ENCODE results near the gene CASD1. TPM values are rescaled to one million over a fixed set of nuclear protein-coding genes. Genes with fewer than 3 reads are reported as not detected.

CASD1 gene
- total RNA-seq, 4 donors from 2014 or later: 21.7 to 73.7 (median 63.3) TPM

DNA sequence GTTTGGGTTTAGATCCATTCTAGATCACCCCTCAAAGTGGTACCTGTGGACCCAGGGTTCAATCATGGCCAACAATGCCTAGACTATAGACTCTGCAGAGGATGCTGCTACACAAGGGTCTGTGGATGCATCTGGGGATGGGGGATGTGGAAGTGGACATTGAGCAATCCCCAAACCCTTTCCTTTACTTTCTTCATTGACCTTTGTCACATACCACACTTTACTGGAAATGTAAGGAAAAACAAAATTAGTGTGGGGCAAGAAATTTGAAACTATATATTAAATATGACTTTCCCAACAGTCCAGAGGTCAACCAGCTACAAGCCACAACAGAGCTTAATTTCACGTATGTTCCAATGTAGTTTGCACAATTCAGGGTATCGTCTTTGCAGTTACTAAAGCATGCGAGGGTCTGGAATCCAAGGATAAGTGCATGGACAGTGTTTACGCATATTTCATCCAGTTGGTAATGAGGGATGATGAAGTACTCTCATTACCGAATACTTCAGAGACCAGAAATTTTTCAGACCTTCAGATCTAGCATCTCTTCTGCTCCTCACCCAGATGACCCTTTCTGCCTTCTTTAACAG is 33.3 kb upstream of the CASD1 start:
- no peak for DNase-seq
- peaks cover 1 to 9% of the 10 kb centered on the region in 2 donors for H3K9me3 ChIP-seq
- H3K27ac ChIP-seq: no peak overlapping the region
- WGBS, 2 donors (ENCODE audit: low coverage in 1 of 2): 89 to 92% methylated on average over 5 of the region's 5 CpGs
- H3K36me3 ChIP-seq: no peaks in the 10 kb centered on the region
- no peaks in the 10 kb centered on the region for H3K27me3 ChIP-seq
- no peak overlapping the region for H3K4me3 ChIP-seq
- intact Hi-C loops (cut with DNase I; ENCODE audit: low total_unique reads) (no loop called here), in situ Hi-C loops (cut with MboI; ENCODE audit: low pct_ligation_motif_present in 1 of 4, low pct_unique_long_range_greater_than_20kb in 1 of 4, low sequenced_read_pairs in 3 of 4) (no loop called here)
- TF ChIP-seq POLR2AphosphoS5 (IDR thresholded peaks at IDR 0.05) (no peak), EP300 (IDR thresholded peaks at IDR 0.05; ENCODE audit: low read depth) (no peak), POLR2A (IDR thresholded peaks at IDR 0.05) (no peak)
- TF ChIP-seq, protein P1, sequence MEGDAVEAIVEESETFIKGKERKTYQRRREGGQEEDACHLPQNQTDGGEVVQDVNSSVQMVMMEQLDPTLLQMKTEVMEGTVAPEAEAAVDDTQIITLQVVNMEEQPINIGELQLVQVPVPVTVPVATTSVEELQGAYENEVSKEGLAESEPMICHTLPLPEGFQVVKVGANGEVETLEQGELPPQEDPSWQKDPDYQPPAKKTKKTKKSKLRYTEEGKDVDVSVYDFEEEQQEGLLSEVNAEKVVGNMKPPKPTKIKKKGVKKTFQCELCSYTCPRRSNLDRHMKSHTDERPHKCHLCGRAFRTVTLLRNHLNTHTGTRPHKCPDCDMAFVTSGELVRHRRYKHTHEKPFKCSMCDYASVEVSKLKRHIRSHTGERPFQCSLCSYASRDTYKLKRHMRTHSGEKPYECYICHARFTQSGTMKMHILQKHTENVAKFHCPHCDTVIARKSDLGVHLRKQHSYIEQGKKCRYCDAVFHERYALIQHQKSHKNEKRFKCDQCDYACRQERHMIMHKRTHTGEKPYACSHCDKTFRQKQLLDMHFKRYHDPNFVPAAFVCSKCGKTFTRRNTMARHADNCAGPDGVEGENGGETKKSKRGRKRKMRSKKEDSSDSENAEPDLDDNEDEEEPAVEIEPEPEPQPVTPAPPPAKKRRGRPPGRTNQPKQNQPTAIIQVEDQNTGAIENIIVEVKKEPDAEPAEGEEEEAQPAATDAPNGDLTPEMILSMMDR (IDR thresholded peaks at IDR 0.05): no peak
- no peaks in the 10 kb centered on the region for H3K4me1 ChIP-seq

DNA sequence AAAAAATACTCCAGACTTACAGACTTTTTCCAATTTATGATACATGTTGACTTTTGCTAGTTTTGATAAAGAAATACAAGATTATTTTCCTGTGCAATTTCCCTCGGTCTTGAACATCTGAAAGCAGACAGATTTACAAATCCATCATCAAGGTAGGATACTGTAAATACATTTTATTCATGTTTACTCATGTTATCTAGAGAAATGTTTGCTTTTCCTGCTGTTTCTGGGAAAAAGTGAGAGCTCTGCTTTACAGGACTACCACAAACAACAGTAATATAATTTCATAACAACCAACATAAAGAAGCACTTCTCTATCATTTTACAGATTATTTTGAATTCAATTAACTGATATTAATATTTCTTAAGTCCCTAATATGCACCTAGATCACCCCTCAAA is 31.7 kb upstream of the CASD1 start:
- intact Hi-C loops (cut with DNase I; ENCODE audit: low total_unique reads): no loop called here
- no peak for DNase-seq
- Histone ChIP-seq H3K4me1 (no peaks in the 10 kb centered on the region), H3K9me3 (no peaks in the 10 kb centered on the region), H3K27ac (no peak overlapping the region), H3K36me3 (no peaks in the 10 kb centered on the region), H3K4me3 (no peak overlapping the region), H3K27me3 (no peaks in the 10 kb centered on the region)
- TF ChIP-seq EP300 (IDR thresholded peaks at IDR 0.05; ENCODE audit: low read depth): no peak
- TF ChIP-seq, protein P1 (IDR thresholded peaks at IDR 0.05): no peak
- TF ChIP-seq POLR2A (IDR thresholded peaks at IDR 0.05): no peak
- TF ChIP-seq POLR2AphosphoS5 (IDR thresholded peaks at IDR 0.05): no peak
- WGBS, 2 donors (ENCODE audit: low coverage in 1 of 2): 39 to 52% methylated on average over 1 of the region's 1 CpG
- in situ Hi-C loops (cut with MboI; ENCODE audit: low pct_ligation_motif_present in 1 of 4, low pct_unique_long_range_greater_than_20kb in 1 of 4, low sequenced_read_pairs in 3 of 4): no loop called here

DNA sequence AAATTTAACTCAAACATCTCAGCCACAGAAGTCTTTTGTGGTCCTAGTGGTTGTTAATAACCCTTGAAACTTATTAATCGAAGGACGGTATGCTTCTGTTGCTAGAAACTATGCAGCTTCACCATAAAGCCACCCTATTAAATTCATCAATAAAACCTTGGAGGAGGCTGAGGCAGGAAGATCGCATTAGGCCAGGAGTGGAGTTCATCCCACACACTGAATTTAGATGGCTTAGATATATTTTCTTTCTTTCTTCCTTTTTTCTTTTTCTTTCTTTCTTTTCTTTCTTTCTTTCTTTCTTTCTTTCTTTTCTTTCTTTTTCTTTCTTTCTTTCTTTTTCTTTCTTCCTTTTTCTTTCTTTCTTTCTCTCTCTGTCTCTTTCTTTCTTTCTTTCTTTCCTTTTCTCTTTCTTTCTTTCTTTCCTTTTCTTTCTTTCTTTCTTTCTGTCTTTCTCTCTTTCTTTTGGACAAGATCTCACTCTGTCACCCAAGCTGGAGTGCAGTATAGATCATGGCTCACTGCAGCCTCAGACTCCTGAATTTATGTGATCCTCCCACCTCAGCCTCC is 30.9 kb upstream of the CASD1 start:
- H3K4me1 ChIP-seq: no peaks in the 10 kb centered on the region
- TF ChIP-seq, protein P1 (IDR thresholded peaks at IDR 0.05): no peak
- TF ChIP-seq EP300 (IDR thresholded peaks at IDR 0.05; ENCODE audit: low read depth) (no peak), POLR2AphosphoS5 (IDR thresholded peaks at IDR 0.05) (no peak), POLR2A (IDR thresholded peaks at IDR 0.05) (no peak)
- intact Hi-C loops (cut with DNase I; ENCODE audit: low total_unique reads): no loop called here
- no peak for DNase-seq
- in situ Hi-C loops (cut with MboI; ENCODE audit: low pct_ligation_motif_present in 1 of 4, low pct_unique_long_range_greater_than_20kb in 1 of 4, low sequenced_read_pairs in 3 of 4): no loop called here
- H3K27ac ChIP-seq: no peak overlapping the region
- H3K9me3 ChIP-seq: no peaks in the 10 kb centered on the region
- H3K27me3 ChIP-seq: no peaks in the 10 kb centered on the region
- 72 to 79% methylated on average over 3 of the region's 3 CpGs for WGBS, 2 donors (ENCODE audit: low coverage in 1 of 2)
- H3K4me3 ChIP-seq: no peak overlapping the region
- no peaks in the 10 kb centered on the region for H3K36me3 ChIP-seq

DNA sequence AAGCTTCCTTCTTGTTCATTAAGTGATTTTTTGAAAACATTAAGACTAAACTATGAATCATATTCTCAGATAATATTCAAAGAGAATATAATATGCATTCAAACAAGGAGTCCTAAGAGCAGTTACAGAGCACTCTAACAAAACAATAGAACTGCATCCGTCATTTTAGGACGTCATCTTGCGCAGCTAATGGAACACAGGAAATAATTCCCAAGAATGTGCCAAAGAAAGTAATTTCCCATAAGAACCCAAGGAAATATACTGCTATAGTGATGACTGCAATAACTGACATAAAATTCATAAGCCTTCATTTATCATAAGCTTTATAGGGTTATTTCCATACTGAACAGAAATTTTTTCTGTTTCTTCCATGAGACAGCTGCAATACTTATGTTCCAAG is 28.3 kb upstream of the CASD1 start:
- 81 to 83% methylated on average over 3 of the region's 3 CpGs for WGBS, 2 donors (ENCODE audit: low coverage in 1 of 2)
- Histone ChIP-seq H3K36me3 (no peaks in the 10 kb centered on the region), H3K9me3 (no peaks in the 10 kb centered on the region), H3K27me3 (no peaks in the 10 kb centered on the region), H3K4me3 (no peak overlapping the region), H3K27ac (no peak overlapping the region), H3K4me1 (no peaks in the 10 kb centered on the region)
- DNase-seq: no peak
- TF ChIP-seq, protein P1 (IDR thresholded peaks at IDR 0.05): no peak
- no peak for TF ChIP-seq POLR2AphosphoS5 (IDR thresholded peaks at IDR 0.05)
- TF ChIP-seq POLR2A (IDR thresholded peaks at IDR 0.05): no peak
- TF ChIP-seq EP300 (IDR thresholded peaks at IDR 0.05; ENCODE audit: low read depth): no peak
- intact Hi-C loops (cut with DNase I; ENCODE audit: low total_unique reads) (no loop called here), in situ Hi-C loops (cut with MboI; ENCODE audit: low pct_ligation_motif_present in 1 of 4, low pct_unique_long_range_greater_than_20kb in 1 of 4, low sequenced_read_pairs in 3 of 4) (no loop called here)

All from transverse colon (tissue), 4 donors.